Esophagus muscularis mucosa (tissue), 4 donors: ENCODE measurements around the gene BCAS3. TPM values are rescaled to one million over a fixed set of nuclear protein-coding genes. Genes with fewer than 3 reads are reported as not detected.
A peak's percentile ranks its signal among the peaks of the same experiment; 100 is the strongest.

Experiments
- DNase-seq: peaks from one replicate; pipeline ENCODE4 v3.0.0-alpha.2; 2017; ENCODE audit errors: extremely low spot score
- H3K27ac ChIP-seq, 4 donors: fragments of 200-600 bp; sonication (generic); replicated peaks in 1 of 4; 1 replicate in 3 of 4; 2 replicates in 1 of 4; pipeline ENCODE4 v1.5.1; 2016 to 2019; ENCODE audit warnings: mild to moderate bottlenecking in 1 of 4
- H3K27me3 ChIP-seq, 4 donors: fragments of 200-600 bp; sonication (generic); one replicate each; pipeline versions ENCODE4 v1.5.1 to v1.6.0; 2016 to 2019
- H3K36me3 ChIP-seq, 4 donors: fragments of 200-600 bp; sonication (generic); one replicate each; pipeline ENCODE4 v1.5.1; 2016 to 2019
- H3K4me1 ChIP-seq, 4 donors: fragments of 200-600 bp; sonication (generic); one replicate each; pipeline ENCODE4 v1.5.1; 2016 to 2019
- H3K4me3 ChIP-seq, 4 donors: fragments of 200-600 bp; sonication (generic); 1 replicate in 2 of 4; 2 replicates in 2 of 4; pipeline ENCODE4 v1.5.1; 2016 to 2019; ENCODE audit warnings: mild to moderate bottlenecking in 4 of 4, moderate library complexity in 1 of 4
- H3K9me3 ChIP-seq, 4 donors: fragments of 200-600 bp; sonication (generic); 1 replicate in 3 of 4; 2 replicates in 1 of 4; pipeline ENCODE4 v1.5.1; 2016 to 2019
- CTCF ChIP-seq, 3 experiments: fragments of 200-600 bp in 2 of 3; fragments of 450-650 bp in 1 of 3; sonication (generic) in 2 of 3; IDR thresholded peaks; one replicate each; pipeline ENCODE4 v1.5.1; 2017 to 2019; ENCODE audit warnings: antibody characterized with exemption in 3 of 3, mild to moderate bottlenecking in 2 of 3, moderate library complexity in 1 of 3
- EP300 ChIP-seq: sonication (generic); formaldehyde crosslinking; IDR thresholded peaks from one replicate; pipeline ENCODE4 v1.6.1; 2017; ENCODE audit warnings: antibody characterized with exemption
- POLR2A ChIP-seq: fragments of 450-650 bp; IDR thresholded peaks from one replicate; pipeline ENCODE4 v1.6.1; 2017; ENCODE audit warnings: antibody characterized with exemption, moderate library complexity, mild to moderate bottlenecking, low read depth
- POLR2AphosphoS5 ChIP-seq, 2 donors: sonication (generic); formaldehyde crosslinking; IDR thresholded peaks; one replicate each; pipeline ENCODE4 v1.6.1; 2017; ENCODE audit warnings: antibody characterized with exemption in 2 of 2
- WGBS: methylation state at CpG from one replicate; pipeline ENCODE4 v1.1.5; 2018; 5-methylcytosine and 5-hydroxymethylcytosine counted together
- intact Hi-C: fragments of 100-400 bp; cut with DNase I; formaldehyde crosslinking; loops from one replicate; pipeline ENCODE4 v1.15.1; 2023
- total RNA-seq, 4 donors: library from RNA; depleted of rRNA; stranded (reverse); fragments of >200 nt; gene quantifications; one replicate each; pipeline versions ENCODE4 v1.1.0 to v1.2.1, GENCODE V29; 2016

The BCAS3 gene
- total RNA-seq, 4 donors from 2014 or later = 17.4 to 25.7 (median 19.5) TPM

DNA sequence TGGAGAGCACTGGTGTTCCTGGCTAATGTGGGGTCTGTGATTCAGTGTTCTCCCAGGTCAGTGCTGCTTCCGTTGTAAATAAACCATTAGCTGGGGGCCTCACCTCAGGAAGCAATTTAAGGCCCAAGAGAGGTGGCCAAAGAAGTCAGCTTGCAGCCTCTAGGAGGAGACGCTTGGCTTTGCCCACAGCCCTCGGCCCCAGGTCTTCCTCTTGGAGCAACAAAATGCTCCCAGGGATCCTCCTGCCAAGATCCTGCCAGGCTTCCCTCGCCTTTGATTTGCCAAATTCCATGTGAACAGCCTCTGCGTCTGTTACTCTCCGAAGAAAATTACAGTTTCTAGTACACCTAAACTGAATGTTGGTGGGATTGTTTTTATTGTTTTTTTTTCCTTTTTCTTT lies 659.6 kb downstream of the BCAS3 start:
- Histone ChIP-seq H3K27ac (peak overlapping the region; percentile 72 to 79 (median 75)), H3K4me3 (no peak overlapping the region), H3K36me3 (no peaks in the 10 kb centered on the region), H3K9me3 (no peaks in the 10 kb centered on the region), H3K27me3 (no peaks in the 10 kb centered on the region), H3K4me1 (peaks cover 24 to 59% (median 49%) of the 10 kb centered on the region in 4 donors)
- intact Hi-C loops = no loop called here
- WGBS = 50% methylated on average over 6 of the region's 6 CpGs
- no peak for DNase-seq
- TF ChIP-seq CTCF (IDR thresholded peaks at IDR 0.05) (no peak), POLR2A (no peak), EP300 (no peak), POLR2AphosphoS5 (IDR thresholded peaks at IDR 0.05) (peak; percentile 15 to 38)

DNA sequence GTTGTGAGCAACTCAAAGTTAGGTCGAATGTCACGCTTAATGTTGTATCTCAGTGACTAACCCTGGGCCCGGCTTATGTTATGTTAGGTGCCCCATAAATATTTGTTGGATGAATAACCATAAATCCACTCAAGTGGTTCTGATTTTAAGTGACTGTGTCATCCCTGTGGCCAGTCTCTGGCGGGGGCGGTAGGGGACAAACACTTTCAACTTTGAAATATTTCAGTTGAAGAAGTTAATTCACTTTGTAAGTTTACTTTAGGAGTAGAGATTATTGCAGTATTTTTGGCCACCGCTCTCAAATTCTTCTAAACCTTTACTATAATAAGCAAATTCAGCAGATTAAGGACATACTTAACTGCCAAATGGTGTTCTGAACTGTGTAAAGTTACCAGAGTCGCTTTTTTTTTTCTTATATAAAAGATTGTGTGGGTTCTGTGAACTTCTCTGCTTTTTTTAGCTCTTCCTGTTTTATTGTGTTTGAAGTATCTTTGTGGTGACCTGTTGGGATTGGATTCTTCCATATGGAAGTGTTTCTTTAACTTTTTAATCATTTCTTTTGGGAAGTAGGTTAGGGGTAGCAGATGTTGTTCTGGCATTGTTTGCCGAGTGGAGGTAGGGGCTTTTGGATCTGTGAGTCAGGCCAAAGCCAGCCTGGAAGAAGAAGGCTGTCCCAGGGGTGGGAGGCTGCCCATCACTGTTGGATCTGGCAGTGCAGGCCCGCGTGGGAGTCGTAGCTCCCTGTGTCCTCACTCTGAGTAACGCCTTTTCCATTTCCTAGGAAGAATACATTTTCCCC lies 660.5 kb downstream of the BCAS3 start:
- 57% methylated on average over 12 of the region's 12 CpGs for WGBS
- Histone ChIP-seq H3K4me1 (peaks cover 24 to 50% (median 49%) of the 10 kb centered on the region in 4 donors), H3K27ac (peak overlapping the region; percentile 72 to 79 (median 75)), H3K9me3 (no peaks in the 10 kb centered on the region), H3K36me3 (no peaks in the 10 kb centered on the region), H3K27me3 (no peaks in the 10 kb centered on the region), H3K4me3 (no peak overlapping the region)
- no peak for DNase-seq
- intact Hi-C loops = no loop called here
- TF ChIP-seq POLR2A = no peak

- H3K27me3 ChIP-seq = no peaks in the 10 kb centered on the region
- intact Hi-C loops = no loop called here
- H3K27ac ChIP-seq = peak overlapping the region; percentile 72 to 79 (median 75)
- H3K4me1 ChIP-seq = peaks cover 24 to 50% (median 48%) of the 10 kb centered on the region in 4 donors
- no peak for TF ChIP-seq CTCF (IDR thresholded peaks at IDR 0.05)
- no peak for TF ChIP-seq POLR2A
- TF ChIP-seq POLR2AphosphoS5 (IDR thresholded peaks at IDR 0.05) = no peak
- TF ChIP-seq EP300 = no peak
- no peak overlapping the region for H3K4me3 ChIP-seq
- no peaks in the 10 kb centered on the region for H3K36me3 ChIP-seq
- WGBS = 89% methylated on average over 5 of the region's 5 CpGs
- H3K9me3 ChIP-seq = no peaks in the 10 kb centered on the region
- no peak for DNase-seq
These were observed 661.3 kb downstream of the BCAS3 start for GRCh38 chr17:61338874-61339478.

- no peak overlapping the region for H3K4me3 ChIP-seq
- no peaks in the 10 kb centered on the region for H3K9me3 ChIP-seq
- no peak for DNase-seq
- H3K27ac ChIP-seq = no peak overlapping the region
- H3K27me3 ChIP-seq = no peaks in the 10 kb centered on the region
- 90% methylated on average over 13 of the region's 13 CpGs for WGBS
- TF ChIP-seq POLR2AphosphoS5 (IDR thresholded peaks at IDR 0.05) (no peak), CTCF (IDR thresholded peaks at IDR 0.05) (no peak), POLR2A (no peak), EP300 (no peak)
- no peaks in the 10 kb centered on the region for H3K36me3 ChIP-seq
- H3K4me1 ChIP-seq = peaks cover 24 to 40% (median 38%) of the 10 kb centered on the region in 4 donors
- intact Hi-C loops = no loop called here
These were observed 663.0 kb downstream of the BCAS3 start for GRCh38 chr17:61340431-61341209.

DNA sequence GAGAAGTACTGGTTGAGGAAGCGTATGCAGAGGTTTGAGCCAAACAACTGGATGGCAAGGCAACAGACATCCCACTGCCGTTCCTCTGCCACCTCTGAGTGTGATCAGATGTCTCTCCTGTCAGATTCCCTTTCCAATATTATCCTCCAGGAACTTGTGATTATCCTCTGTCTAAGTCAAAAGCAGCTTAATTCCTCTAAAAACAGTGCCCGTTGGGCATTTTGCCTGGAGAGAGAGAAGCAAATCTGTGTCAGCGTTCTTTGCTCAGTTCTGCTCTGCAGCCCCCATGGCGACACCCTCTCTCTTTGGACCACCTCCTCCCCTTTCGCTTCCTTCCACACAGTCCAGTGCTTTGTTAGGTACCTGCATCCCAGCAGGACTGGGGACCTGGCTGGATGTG lies 665.9 kb downstream of the BCAS3 start:
- no peak for DNase-seq
- peaks cover 0 to 11% (median 8%) of the 10 kb centered on the region in 4 donors for H3K4me1 ChIP-seq
- no peak overlapping the region for H3K4me3 ChIP-seq
- H3K27ac ChIP-seq = no peak overlapping the region
- no peaks in the 10 kb centered on the region for H3K36me3 ChIP-seq
- intact Hi-C loops = no loop called here
- TF ChIP-seq POLR2A (no peak), EP300 (no peak), POLR2AphosphoS5 (IDR thresholded peaks at IDR 0.05) (no peak), CTCF (IDR thresholded peaks at IDR 0.05) (no peak)
- H3K9me3 ChIP-seq = no peaks in the 10 kb centered on the region
- 71% methylated on average over 6 of the region's 6 CpGs for WGBS
- H3K27me3 ChIP-seq = no peaks in the 10 kb centered on the region
